ES-I3 (cell line): ENCODE results near the gene CARMIL3.

Source experiments
- H3K36me3 ChIP-seq: 2 replicates; pipeline ENCODE4 v1.6.1; 2013; ENCODE audit warnings: mild to moderate bottlenecking, low read length, control low read depth, moderate library complexity; ENCODE audit not compliant: insufficient read depth
- H3K4me1 ChIP-seq: 2 replicates; pipeline ENCODE4 v1.6.1; 2013; ENCODE audit warnings: mild to moderate bottlenecking, control low read depth, low read length; ENCODE audit not compliant: insufficient read depth
- H3K9ac ChIP-seq: 2 replicates; pipeline ENCODE4 v1.6.1; 2013; ENCODE audit warnings: low read depth, mild to moderate bottlenecking, low read length, moderate library complexity
- H3K9me3 ChIP-seq: 2 replicates; pipeline ENCODE4 v1.6.1; 2013; ENCODE audit warnings: mild to moderate bottlenecking, low read length, moderate library complexity; ENCODE audit not compliant: control insufficient read depth, insufficient read depth

The CARMIL3 gene

GRCh38 chr14:24054324-24054641 is 2.5 kb downstream of the CARMIL3 start:
- Histone ChIP-seq H3K9ac (no peak overlapping the region), H3K36me3 (no peaks in the 10 kb centered on the region), H3K4me1 (0 out of 2 replicates have a peak, but pooled peaks cover 5% of the 10 kb centered on the region), H3K9me3 (no peaks in the 10 kb centered on the region)

- Histone ChIP-seq H3K4me1 (0 out of 2 replicates have a peak, but pooled peaks cover 5% of the 10 kb centered on the region), H3K9me3 (no peaks in the 10 kb centered on the region), H3K9ac (no peak overlapping the region), H3K36me3 (no peaks in the 10 kb centered on the region)
Measured at GRCh38 chr14:24054646-24055045, 2.8 kb downstream of the CARMIL3 start.

GRCh38 chr14:24055971-24056799 is 4.4 kb downstream of the CARMIL3 start:
- no peak overlapping the region for H3K9ac ChIP-seq

GRCh38 chr14:24056800-24057184 is 5.0 kb downstream of the CARMIL3 start:
- Histone ChIP-seq H3K9me3 (no peaks in the 10 kb centered on the region), H3K36me3 (no peaks in the 10 kb centered on the region), H3K9ac (no peak overlapping the region), H3K4me1 (0 out of 2 replicates have a peak, but pooled peaks cover 5% of the 10 kb centered on the region)

More at GRCh38 chr14:24055971-24056799, 4.4 kb downstream of the CARMIL3 start:
- no peaks in the 10 kb centered on the region for H3K9me3 ChIP-seq
- no peaks in the 10 kb centered on the region for H3K36me3 ChIP-seq
- H3K4me1 ChIP-seq, result 0 out of 2 replicates have a peak, but pooled peaks cover 5% of the 10 kb centered on the region

- H3K4me1 ChIP-seq, result 0 out of 2 replicates have a peak, but pooled peaks cover 5% of the 10 kb centered on the region
- H3K36me3 ChIP-seq, result no peaks in the 10 kb centered on the region
Measured at GRCh38 chr14:24057271-24057670, 5.5 kb downstream of the CARMIL3 start.

GRCh38 chr14:24057867-24058259 is 6.1 kb downstream of the CARMIL3 start:
- Histone ChIP-seq H3K4me1 (0 out of 2 replicates have a peak, but pooled peaks cover 5% of the 10 kb centered on the region), H3K36me3 (no peaks in the 10 kb centered on the region), H3K9me3 (no peaks in the 10 kb centered on the region), H3K9ac (no peak overlapping the region)

More at GRCh38 chr14:24057271-24057670, 5.5 kb downstream of the CARMIL3 start:
- Histone ChIP-seq H3K9ac (no peak overlapping the region), H3K9me3 (no peaks in the 10 kb centered on the region)

GRCh38 chr14:24058260-24058950 is 6.6 kb downstream of the CARMIL3 start:
- no peak overlapping the region for H3K9ac ChIP-seq
- H3K4me1 ChIP-seq, result 0 out of 2 replicates have a peak, but pooled peaks cover 5% of the 10 kb centered on the region
- no peaks in the 10 kb centered on the region for H3K9me3 ChIP-seq
- no peaks in the 10 kb centered on the region for H3K36me3 ChIP-seq

GRCh38 chr14:24058951-24059475 is 7.2 kb downstream of the CARMIL3 start:
- H3K36me3 ChIP-seq, result no peaks in the 10 kb centered on the region
- 0 out of 2 replicates have a peak, but pooled peaks cover 5% of the 10 kb centered on the region for H3K4me1 ChIP-seq
- no peaks in the 10 kb centered on the region for H3K9me3 ChIP-seq
- H3K9ac ChIP-seq, result no peak overlapping the region

- no peak overlapping the region for H3K9ac ChIP-seq
Measured at GRCh38 chr14:24059841-24060388, 8.1 kb downstream of the CARMIL3 start.

GRCh38 chr14:24060443-24060842 is 8.6 kb downstream of the CARMIL3 start:
- Histone ChIP-seq H3K4me1 (0 out of 2 replicates have a peak, but pooled peaks cover 5% of the 10 kb centered on the region), H3K36me3 (no peaks in the 10 kb centered on the region), H3K9me3 (no peaks in the 10 kb centered on the region), H3K9ac (no peak overlapping the region)

More at GRCh38 chr14:24059841-24060388, 8.1 kb downstream of the CARMIL3 start:
- no peaks in the 10 kb centered on the region for H3K36me3 ChIP-seq
- H3K9me3 ChIP-seq, result no peaks in the 10 kb centered on the region
- 0 out of 2 replicates have a peak, but pooled peaks cover 5% of the 10 kb centered on the region for H3K4me1 ChIP-seq

GRCh38 chr14:24060984-24061913 is 9.4 kb downstream of the CARMIL3 start:
- H3K36me3 ChIP-seq, result no peaks in the 10 kb centered on the region
- H3K9me3 ChIP-seq, result no peaks in the 10 kb centered on the region
- no peak overlapping the region for H3K9ac ChIP-seq

GRCh38 chr14:24062216-24062980 is 10.6 kb downstream of the CARMIL3 start:
- Histone ChIP-seq H3K9ac (no peak overlapping the region), H3K4me1 (0 out of 2 replicates have a peak, but pooled peaks cover 5% of the 10 kb centered on the region), H3K9me3 (no peaks in the 10 kb centered on the region), H3K36me3 (no peaks in the 10 kb centered on the region)

More at GRCh38 chr14:24060984-24061913, 9.4 kb downstream of the CARMIL3 start:
- 0 out of 2 replicates have a peak, but pooled peaks cover 5% of the 10 kb centered on the region for H3K4me1 ChIP-seq
